Measurements from ENCODE around the gene GRK4.

GRK4 gene

GRCh38 chr4:3017504-3017903 lies 54.1 kb downstream of the GRK4 start:
- no peak for FAIRE-seq

GRCh38 chr4:3019145-3019846 lies 55.9 kb downstream of the GRK4 start:
- no peak for FAIRE-seq

GRCh38 chr4:3021127-3021526 lies 57.8 kb downstream of the GRK4 start:
- no peak for FAIRE-seq

GRCh38 chr4:3021627-3022026 lies 58.3 kb downstream of the GRK4 start:
- FAIRE-seq: no peak

GRCh38 chr4:3022112-3022511 lies 58.7 kb downstream of the GRK4 start:
- no peak for FAIRE-seq

GRCh38 chr4:3022651-3023050 lies 59.3 kb downstream of the GRK4 start:
- no peak for FAIRE-seq

- FAIRE-seq: no peak
These were observed 62.5 kb downstream of the GRK4 start for GRCh38 chr4:3025881-3026280.

- no peak for FAIRE-seq
These were observed 63.2 kb downstream of the GRK4 start for GRCh38 chr4:3026540-3026939.

GRCh38 chr4:3029464-3029863 lies 66.1 kb downstream of the GRK4 start:
- no peak for FAIRE-seq

- FAIRE-seq: no peak
These were observed 67.4 kb downstream of the GRK4 start for GRCh38 chr4:3030566-3031356.

GRCh38 chr4:3031357-3032082 lies 68.1 kb downstream of the GRK4 start:
- FAIRE-seq: no peak

- no peak for FAIRE-seq
These were observed 70.9 kb downstream of the GRK4 start for GRCh38 chr4:3034231-3034630.

- FAIRE-seq: no peak
These were observed 71.9 kb downstream of the GRK4 start for GRCh38 chr4:3035249-3035648.

- FAIRE-seq: no peak
These were observed 72.3 kb downstream of the GRK4 start for GRCh38 chr4:3035674-3036073.

- FAIRE-seq: no peak
These were observed 73.0 kb downstream of the GRK4 start for GRCh38 chr4:3036131-3036952.

- no peak for FAIRE-seq
These were observed 74.6 kb downstream of the GRK4 start for GRCh38 chr4:3037957-3038461.

GRCh38 chr4:3039706-3040366 lies 76.5 kb downstream of the GRK4 start:
- no peak for FAIRE-seq

GRCh38 chr4:3040452-3041191 lies 77.3 kb downstream of the GRK4 start:
- no peak for FAIRE-seq

GRCh38 chr4:3041192-3042142 lies 78.1 kb downstream of the GRK4 start:
- FAIRE-seq: no peak

- no peak for FAIRE-seq
These were observed 78.9 kb downstream of the GRK4 start for GRCh38 chr4:3042226-3042625.

Measured in colon (tissue), 2 donors.